Measurements from ENCODE around the gene NOTCH4.
"Not testable (repeated sequence)": the region's sequence is repeated elsewhere in the genome, so short reads cannot be mapped to it uniquely, and the experiment has no call there.

Gene NOTCH4

DNA sequence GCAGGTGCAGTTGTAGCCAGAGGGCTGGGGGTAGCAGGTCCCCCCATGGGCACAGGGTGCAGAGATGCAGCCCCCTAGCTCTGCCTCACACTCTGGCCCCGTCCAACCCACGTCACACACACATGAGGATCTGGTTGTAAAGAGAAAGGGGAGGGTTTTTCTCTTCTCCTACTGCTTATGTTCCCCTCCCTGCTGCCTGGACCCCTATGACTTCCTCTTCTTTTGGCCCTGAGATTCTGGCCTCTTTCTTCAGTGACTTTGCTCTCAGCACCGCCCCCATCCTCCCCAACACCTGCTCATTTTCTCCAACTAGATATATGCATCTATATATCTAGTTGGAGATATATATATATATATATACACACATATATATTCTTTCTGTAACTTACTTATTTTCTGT is 9.7 kb downstream of the NOTCH4 start:
- no peak overlapping the region for H3K4me2 ChIP-seq (ENCODE audit: insufficient read depth, low read length, poor library complexity, severe bottlenecking)
- H3K18ac ChIP-seq (ENCODE audit: low read length): peak overlapping the region; percentile 52
- H3K4ac ChIP-seq (ENCODE audit: low read length): no peak overlapping the region
- H2BK120ac ChIP-seq (ENCODE audit: low read depth, low read length): no peak overlapping the region
- DNase-seq (ENCODE audit: low spot score): no peak
- no peaks in the 10 kb centered on the region for H3K36me3 ChIP-seq (replicated peaks in 1 of 2; ENCODE audit: control insufficient read depth in 2 of 2, insufficient read depth in 2 of 2, low read length in 2 of 2)
- no peak overlapping the region for H4K8ac ChIP-seq (ENCODE audit: low read depth, low read length)
- no peak overlapping the region for H2AFZ ChIP-seq (ENCODE audit: low read length)
- H3K23ac ChIP-seq (ENCODE audit: low read depth, low read length, poor library complexity): peak overlapping the region; percentile 14
- no peak overlapping the region for H4K91ac ChIP-seq (ENCODE audit: low read depth, low read length, poor library complexity)
- H3K4me1 ChIP-seq (ENCODE audit: control insufficient read depth in 2 of 2, insufficient read depth in 1 of 2, low read depth in 1 of 2, low read length in 2 of 2): no peaks in the 10 kb centered on the region
- peak overlapping the region; percentile 12 for H3K9ac ChIP-seq (ENCODE audit: low read depth, low read length, poor library complexity)
- WGBS, 2 donors (ENCODE audit: extremely low coverage in 2 of 2, insufficient read length in 2 of 2, insufficient replicate concordance in 1 of 2): no CpG with 5 or more reads among the region's 3 CpGs
- H2AK5ac ChIP-seq (ENCODE audit: low read depth, low read length): no peak overlapping the region
- no peak overlapping the region for H2BK15ac ChIP-seq (ENCODE audit: low read length)
- no peak overlapping the region for H3K27ac ChIP-seq (replicated peaks; ENCODE audit: low read length)
- no peak overlapping the region for H3K4me3 ChIP-seq (ENCODE audit: low read length in 2 of 2)
- peaks cover 0 to 30% (median 0%) of the 10 kb centered on the region in 3 experiments for H3K27me3 ChIP-seq (ENCODE audit: control insufficient read depth in 3 of 3, insufficient read depth in 3 of 3, low read depth in 1 of 3, low read length in 3 of 3)
- H3K9me3 ChIP-seq (replicated peaks in 1 of 2; ENCODE audit: control insufficient read depth in 2 of 2, insufficient read depth in 1 of 2, low read depth in 1 of 2, low read length in 2 of 2): no peaks in the 10 kb centered on the region
- no peak overlapping the region for H2BK5ac ChIP-seq (ENCODE audit: low read length)
- no peak overlapping the region for H2BK12ac ChIP-seq (ENCODE audit: low read length)
- H3K79me1 ChIP-seq (ENCODE audit: low read depth, low read length): no peaks in the 10 kb centered on the region
- H3K14ac ChIP-seq (ENCODE audit: low read length): no peak overlapping the region

DNA sequence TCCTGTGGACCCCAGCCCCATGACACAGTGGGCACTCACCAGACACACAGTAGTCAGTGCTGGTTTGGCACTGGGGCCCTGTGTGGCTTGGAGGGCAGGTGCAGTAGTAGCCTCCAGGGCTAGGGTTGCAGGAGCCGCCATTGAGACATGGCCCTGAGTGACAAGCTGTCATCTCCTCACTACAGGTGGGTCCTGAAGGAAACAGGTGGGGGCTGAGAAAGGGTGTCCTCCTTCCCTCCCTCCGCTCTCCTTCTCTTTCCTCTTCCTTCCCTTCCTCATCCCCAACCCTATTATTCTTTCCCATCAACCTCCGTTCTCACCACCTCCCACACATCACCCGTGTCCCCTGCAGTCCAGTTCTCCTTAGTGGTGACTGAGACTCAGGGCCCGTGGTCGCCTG is 10.2 kb downstream of the NOTCH4 start:
- no peak overlapping the region for H2BK120ac ChIP-seq (ENCODE audit: low read depth, low read length)
- H3K4me2 ChIP-seq (ENCODE audit: insufficient read depth, low read length, poor library complexity, severe bottlenecking): no peak overlapping the region
- H3K4me3 ChIP-seq (ENCODE audit: low read length in 2 of 2): peak overlapping the region in 1 of 2 donors; percentile 37
- no peak overlapping the region for H4K91ac ChIP-seq (ENCODE audit: low read depth, low read length, poor library complexity)
- H3K27ac ChIP-seq (replicated peaks; ENCODE audit: low read length): no peak overlapping the region
- no peak overlapping the region for H2BK12ac ChIP-seq (ENCODE audit: low read length)
- H3K9me3 ChIP-seq (replicated peaks in 1 of 2; ENCODE audit: control insufficient read depth in 2 of 2, insufficient read depth in 1 of 2, low read depth in 1 of 2, low read length in 2 of 2): no peaks in the 10 kb centered on the region
- H3K23ac ChIP-seq (ENCODE audit: low read depth, low read length, poor library complexity): peak overlapping the region; percentile 14
- peak overlapping the region; percentile 38 for H2AK5ac ChIP-seq (ENCODE audit: low read depth, low read length)
- H2BK5ac ChIP-seq (ENCODE audit: low read length): no peak overlapping the region
- 100% methylated on average over 2 of the region's 6 CpGs; no CpG with 5 or more reads in 1 of the 2 donors for WGBS, 2 donors (ENCODE audit: extremely low coverage in 2 of 2, insufficient read length in 2 of 2, insufficient replicate concordance in 1 of 2)
- no peaks in the 10 kb centered on the region for H3K79me1 ChIP-seq (ENCODE audit: low read depth, low read length)
- H3K36me3 ChIP-seq (replicated peaks in 1 of 2; ENCODE audit: control insufficient read depth in 2 of 2, insufficient read depth in 2 of 2, low read length in 2 of 2): no peaks in the 10 kb centered on the region
- H4K8ac ChIP-seq (ENCODE audit: low read depth, low read length): no peak overlapping the region
- no peaks in the 10 kb centered on the region for H3K4me1 ChIP-seq (ENCODE audit: control insufficient read depth in 2 of 2, insufficient read depth in 1 of 2, low read depth in 1 of 2, low read length in 2 of 2)
- DNase-seq (ENCODE audit: low spot score): no peak
- no peak overlapping the region for H2AFZ ChIP-seq (ENCODE audit: low read length)
- H2BK15ac ChIP-seq (ENCODE audit: low read length): no peak overlapping the region
- H3K14ac ChIP-seq (ENCODE audit: low read length): no peak overlapping the region
- peaks cover 0 to 30% (median 0%) of the 10 kb centered on the region in 3 experiments for H3K27me3 ChIP-seq (ENCODE audit: control insufficient read depth in 3 of 3, insufficient read depth in 3 of 3, low read depth in 1 of 3, low read length in 3 of 3)
- peak overlapping the region; percentile 34 for H3K9ac ChIP-seq (ENCODE audit: low read depth, low read length, poor library complexity)
- H3K4ac ChIP-seq (ENCODE audit: low read length): no peak overlapping the region
- no peak overlapping the region for H3K18ac ChIP-seq (ENCODE audit: low read length)

DNA sequence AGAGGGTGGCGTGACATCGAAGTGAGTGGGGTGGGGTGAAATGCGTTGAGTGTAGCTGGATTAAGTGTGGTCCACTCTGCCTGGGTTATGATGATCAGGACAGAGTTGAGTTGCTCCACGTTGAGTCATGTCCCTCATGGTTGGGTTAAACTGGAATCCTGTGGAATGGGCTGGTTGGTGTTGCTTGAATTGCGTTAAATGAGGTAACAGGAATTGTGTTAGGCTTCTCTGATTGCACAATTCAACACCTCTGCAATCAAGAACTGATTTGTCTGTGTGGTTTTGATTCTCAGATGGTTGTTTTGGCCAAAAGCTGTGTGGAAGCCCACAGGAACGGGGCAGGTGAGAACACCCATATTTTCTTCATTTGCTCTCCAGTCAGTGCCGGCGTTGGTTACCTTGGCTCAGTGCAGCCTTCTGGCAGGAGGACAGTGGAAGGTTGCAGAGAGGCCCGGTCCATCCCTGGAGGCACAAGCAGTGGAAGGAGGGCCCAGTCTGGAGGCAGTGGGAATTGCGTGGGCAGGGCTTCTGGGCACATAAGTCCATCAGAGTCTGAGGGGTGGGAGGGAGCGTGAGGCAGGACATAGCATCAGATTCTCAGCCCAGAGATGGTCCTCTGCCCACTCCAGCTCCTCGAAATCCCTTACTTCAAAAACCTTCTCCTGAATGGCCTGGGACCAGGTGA is 11.6 kb downstream of the NOTCH4 start:
- Histone ChIP-seq H3K9ac (ENCODE audit: low read depth, low read length, poor library complexity) (no peak overlapping the region), H3K4ac (ENCODE audit: low read length) (no peak overlapping the region), H2BK15ac (ENCODE audit: low read length) (peak overlapping the region; percentile 59), H3K27me3 (ENCODE audit: control insufficient read depth in 3 of 3, insufficient read depth in 3 of 3, low read depth in 1 of 3, low read length in 3 of 3) (peaks cover 0 to 18% (median 0%) of the 10 kb centered on the region in 3 experiments), H3K27ac (replicated peaks; ENCODE audit: low read length) (no peak overlapping the region), H3K4me1 (ENCODE audit: control insufficient read depth in 2 of 2, insufficient read depth in 1 of 2, low read depth in 1 of 2, low read length in 2 of 2) (no peaks in the 10 kb centered on the region), H3K18ac (ENCODE audit: low read length) (peak overlapping the region; percentile 19), H2AK5ac (ENCODE audit: low read depth, low read length) (peak overlapping the region; percentile 88), H2BK12ac (ENCODE audit: low read length) (no peak overlapping the region), H3K4me2 (ENCODE audit: insufficient read depth, low read length, poor library complexity, severe bottlenecking) (no peak overlapping the region), H2AFZ (ENCODE audit: low read length) (no peak overlapping the region), H4K8ac (ENCODE audit: low read depth, low read length) (no peak overlapping the region), H4K91ac (ENCODE audit: low read depth, low read length, poor library complexity) (no peak overlapping the region), H3K23ac (ENCODE audit: low read depth, low read length, poor library complexity) (no peak overlapping the region), H3K36me3 (replicated peaks in 1 of 2; ENCODE audit: control insufficient read depth in 2 of 2, insufficient read depth in 2 of 2, low read length in 2 of 2) (no peaks in the 10 kb centered on the region), H2BK5ac (ENCODE audit: low read length) (no peak overlapping the region), H3K4me3 (ENCODE audit: low read length in 2 of 2) (no peak overlapping the region), H3K14ac (ENCODE audit: low read length) (no peak overlapping the region), H3K79me1 (ENCODE audit: low read depth, low read length) (no peaks in the 10 kb centered on the region), H3K9me3 (replicated peaks in 1 of 2; ENCODE audit: control insufficient read depth in 2 of 2, insufficient read depth in 1 of 2, low read depth in 1 of 2, low read length in 2 of 2) (no peaks in the 10 kb centered on the region), H2BK120ac (ENCODE audit: low read depth, low read length) (no peak overlapping the region)
- no CpG with 5 or more reads among the region's 12 CpGs for WGBS, 2 donors (ENCODE audit: extremely low coverage in 2 of 2, insufficient read length in 2 of 2, insufficient replicate concordance in 1 of 2)
- DNase-seq (ENCODE audit: low spot score): no peak

DNA sequence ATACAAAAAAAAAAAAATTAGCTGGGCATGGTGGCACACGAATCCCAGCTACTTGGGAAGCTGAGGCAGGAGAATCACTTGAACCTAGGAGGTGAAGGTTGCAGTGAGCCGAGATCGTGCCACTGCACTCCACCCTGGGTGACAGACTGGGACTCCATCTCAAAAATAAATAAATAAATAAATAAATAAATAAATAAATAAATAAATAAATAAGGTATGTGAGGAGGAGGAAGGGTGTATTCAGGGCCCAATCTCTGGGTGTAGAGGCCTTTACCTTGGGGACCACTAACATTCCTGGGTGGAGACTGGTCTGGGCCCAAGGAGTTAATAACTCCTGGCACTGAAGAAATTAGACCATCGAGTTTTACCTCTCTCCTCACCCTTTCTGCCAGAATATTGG is 12.4 kb downstream of the NOTCH4 start:
- not testable (repeated sequence) for H3K9ac ChIP-seq (ENCODE audit: low read depth, low read length, poor library complexity); H3K4me3 ChIP-seq (ENCODE audit: low read length in 2 of 2); H3K9me3 ChIP-seq (replicated peaks in 1 of 2; ENCODE audit: control insufficient read depth in 2 of 2, insufficient read depth in 1 of 2, low read depth in 1 of 2, low read length in 2 of 2); H4K8ac ChIP-seq (ENCODE audit: low read depth, low read length); H4K91ac ChIP-seq (ENCODE audit: low read depth, low read length, poor library complexity); H3K23ac ChIP-seq (ENCODE audit: low read depth, low read length, poor library complexity); DNase-seq (ENCODE audit: low spot score); H2BK15ac ChIP-seq (ENCODE audit: low read length); H3K4ac ChIP-seq (ENCODE audit: low read length); H3K14ac ChIP-seq (ENCODE audit: low read length); H3K18ac ChIP-seq (ENCODE audit: low read length); H3K36me3 ChIP-seq (replicated peaks in 1 of 2; ENCODE audit: control insufficient read depth in 2 of 2, insufficient read depth in 2 of 2, low read length in 2 of 2); H3K4me1 ChIP-seq (ENCODE audit: control insufficient read depth in 2 of 2, insufficient read depth in 1 of 2, low read depth in 1 of 2, low read length in 2 of 2); H2AFZ ChIP-seq (ENCODE audit: low read length); H2BK12ac ChIP-seq (ENCODE audit: low read length); H3K27ac ChIP-seq (replicated peaks; ENCODE audit: low read length); H2AK5ac ChIP-seq (ENCODE audit: low read depth, low read length); H2BK120ac ChIP-seq (ENCODE audit: low read depth, low read length); H3K4me2 ChIP-seq (ENCODE audit: insufficient read depth, low read length, poor library complexity, severe bottlenecking); H2BK5ac ChIP-seq (ENCODE audit: low read length); H3K79me1 ChIP-seq (ENCODE audit: low read depth, low read length)
- WGBS, 2 donors (ENCODE audit: extremely low coverage in 2 of 2, insufficient read length in 2 of 2, insufficient replicate concordance in 1 of 2): no CpG with 5 or more reads among the region's 4 CpGs
- H3K27me3 ChIP-seq (ENCODE audit: control insufficient read depth in 3 of 3, insufficient read depth in 3 of 3, low read depth in 1 of 3, low read length in 3 of 3): peaks cover 0 to 18% (median 0%) of the 10 kb centered on the region in 3 experiments

All from neuronal stem cell (in vitro differentiated cells).